ENCODE data around the gene GXYLT1. TPM values are rescaled to one million over a fixed set of nuclear protein-coding genes. Genes with fewer than 3 reads are reported as not detected.

The GXYLT1 gene
- total and polyA plus RNA-seq, 2 donors (not counting 3 experiments of a cell fraction or from before 2014, with no cell fraction given): 6.8 to 23.0 TPM

DNA sequence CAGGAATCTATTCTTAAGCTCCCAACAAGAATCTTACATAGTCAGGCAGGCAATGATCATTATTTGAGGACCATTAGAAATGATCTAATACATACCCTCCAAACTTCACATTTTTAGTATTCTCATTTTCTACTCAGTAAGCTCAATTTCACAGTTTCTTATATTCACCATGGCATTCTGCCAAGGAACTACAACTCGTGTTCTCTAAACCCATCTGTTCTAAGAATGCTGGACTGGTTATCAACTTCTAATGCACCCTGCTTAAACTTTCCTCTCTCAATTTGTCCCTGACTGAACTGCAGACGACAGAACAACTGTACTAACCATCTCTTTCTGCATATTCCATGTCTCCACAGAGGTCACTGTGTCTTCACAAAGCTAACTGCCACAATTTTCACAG is 58.6 kb downstream of the GXYLT1 start:
- DNase-seq (ENCODE audit: low read depth, low spot score) (no peak), FAIRE-seq (no peak)
- BruUV-seq (replicated peaks): no TSS peak
- H4K20me1 ChIP-seq (replicated peaks; ENCODE audit: control insufficient read depth, extremely low read depth, insufficient read depth, low read length): no peaks in the 10 kb centered on the region
- no peak overlapping the region for H3K9ac ChIP-seq (replicated peaks; ENCODE audit: extremely low read depth, insufficient read depth, low read length)
- no peaks in the 10 kb centered on the region for H3K27me3 ChIP-seq (ENCODE audit: control insufficient read depth in 2 of 2, insufficient read depth in 2 of 2, low read length in 2 of 2)
- no peak overlapping the region for H3K4me3 ChIP-seq (replicated peaks in 1 of 3; ENCODE audit: insufficient read depth in 1 of 3, low read depth in 1 of 3, low read length in 3 of 3)
- intact Hi-C loops (cut with micrococcal nuclease) (no loop called here), dilution Hi-C loops (cut with MboI; ENCODE audit: extremely low pct_ligation_motif_present, low sequenced_read_pairs) (no loop called here)
- H3K36me3 ChIP-seq (ENCODE audit: control insufficient read depth in 2 of 2, extremely low read depth in 1 of 2, insufficient read depth in 2 of 2, low read length in 2 of 2): peaks cover 0 to 2% of the 10 kb centered on the region in 2 experiments
- peaks cover 9% of the 10 kb centered on the region for H3K4me1 ChIP-seq (ENCODE audit: control insufficient read depth, extremely low read depth, insufficient read depth, low read length)
- H3K27ac ChIP-seq (ENCODE audit: insufficient read depth, low read depth, low read length): no peak overlapping the region
- no peak overlapping the region for H2AFZ ChIP-seq (ENCODE audit: low read depth, low read length)
- ChIA-PET POLR2A (no interaction called here), CTCF (interaction anchor here (0.9 kb wide), 1 partner anchor 10 kb away, joined by 3 read pairs; no protein-coding TSS in a partner anchor)
- no peaks in the 10 kb centered on the region for H3K9me3 ChIP-seq (replicated peaks; ENCODE audit: control insufficient read depth, insufficient read depth, low read length)
- H3K79me2 ChIP-seq (ENCODE audit: control insufficient read depth, insufficient read depth, low read length): no peaks in the 10 kb centered on the region
- H3K9me1 ChIP-seq (replicated peaks; ENCODE audit: control insufficient read depth, extremely low read depth, insufficient read depth, low read length): no peaks in the 10 kb centered on the region
- no peak for TF ChIP-seq MYC (IDR thresholded peaks at IDR 0.05; ENCODE audit: low read depth, low read length)
- TF ChIP-seq GATA2 (IDR thresholded peaks at IDR 0.05; ENCODE audit: insufficient read depth, insufficient read length, low read depth, low read length): no peak
- TF ChIP-seq, protein P1, sequence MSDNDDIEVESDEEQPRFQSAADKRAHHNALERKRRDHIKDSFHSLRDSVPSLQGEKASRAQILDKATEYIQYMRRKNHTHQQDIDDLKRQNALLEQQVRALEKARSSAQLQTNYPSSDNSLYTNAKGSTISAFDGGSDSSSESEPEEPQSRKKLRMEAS (IDR thresholded peaks at IDR 0.05; ENCODE audit: insufficient read depth, insufficient read length): no peak
- TF ChIP-seq POLR2AphosphoS5 (IDR thresholded peaks at IDR 0.05; ENCODE audit: insufficient read depth, low read depth, low read length): no peak
- TF ChIP-seq JUN (IDR thresholded peaks at IDR 0.05; ENCODE audit: borderline replicate concordance, insufficient read depth, insufficient read length, low read depth): no peak
- no peak for TF ChIP-seq EZH2 (IDR thresholded peaks at IDR 0.05; ENCODE audit: borderline replicate concordance, low read depth, low read length, severe bottlenecking)
- TF ChIP-seq POLR2A (IDR thresholded peaks at IDR 0.05; ENCODE audit: low read depth, low read length): no peak
- TF ChIP-seq, protein P2, sequence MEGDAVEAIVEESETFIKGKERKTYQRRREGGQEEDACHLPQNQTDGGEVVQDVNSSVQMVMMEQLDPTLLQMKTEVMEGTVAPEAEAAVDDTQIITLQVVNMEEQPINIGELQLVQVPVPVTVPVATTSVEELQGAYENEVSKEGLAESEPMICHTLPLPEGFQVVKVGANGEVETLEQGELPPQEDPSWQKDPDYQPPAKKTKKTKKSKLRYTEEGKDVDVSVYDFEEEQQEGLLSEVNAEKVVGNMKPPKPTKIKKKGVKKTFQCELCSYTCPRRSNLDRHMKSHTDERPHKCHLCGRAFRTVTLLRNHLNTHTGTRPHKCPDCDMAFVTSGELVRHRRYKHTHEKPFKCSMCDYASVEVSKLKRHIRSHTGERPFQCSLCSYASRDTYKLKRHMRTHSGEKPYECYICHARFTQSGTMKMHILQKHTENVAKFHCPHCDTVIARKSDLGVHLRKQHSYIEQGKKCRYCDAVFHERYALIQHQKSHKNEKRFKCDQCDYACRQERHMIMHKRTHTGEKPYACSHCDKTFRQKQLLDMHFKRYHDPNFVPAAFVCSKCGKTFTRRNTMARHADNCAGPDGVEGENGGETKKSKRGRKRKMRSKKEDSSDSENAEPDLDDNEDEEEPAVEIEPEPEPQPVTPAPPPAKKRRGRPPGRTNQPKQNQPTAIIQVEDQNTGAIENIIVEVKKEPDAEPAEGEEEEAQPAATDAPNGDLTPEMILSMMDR (IDR thresholded peaks at IDR 0.05; ENCODE audit: extremely low read depth in 1 of 2, insufficient read depth in 1 of 2, low read depth in 1 of 2, low read length in 2 of 2): no peak
- TF ChIP-seq FOS (IDR thresholded peaks at IDR 0.05; ENCODE audit: borderline replicate concordance, insufficient read depth, low read length): no peak
- no peak overlapping the region for H3K4me2 ChIP-seq (ENCODE audit: insufficient read depth, low read length)
